GM19324 (cell line): ENCODE measurements around the gene WDR7.

Experiments
- ATAC-seq: cut with Tn5 transposase; IDR thresholded peaks from one replicate; pipeline ENCODE4 v1.9.1; 2021; ENCODE audit warnings: mild to moderate bottlenecking, moderate library complexity; ENCODE audit not compliant: unreplicated experiment, low FRiP score

The WDR7 gene

DNA sequence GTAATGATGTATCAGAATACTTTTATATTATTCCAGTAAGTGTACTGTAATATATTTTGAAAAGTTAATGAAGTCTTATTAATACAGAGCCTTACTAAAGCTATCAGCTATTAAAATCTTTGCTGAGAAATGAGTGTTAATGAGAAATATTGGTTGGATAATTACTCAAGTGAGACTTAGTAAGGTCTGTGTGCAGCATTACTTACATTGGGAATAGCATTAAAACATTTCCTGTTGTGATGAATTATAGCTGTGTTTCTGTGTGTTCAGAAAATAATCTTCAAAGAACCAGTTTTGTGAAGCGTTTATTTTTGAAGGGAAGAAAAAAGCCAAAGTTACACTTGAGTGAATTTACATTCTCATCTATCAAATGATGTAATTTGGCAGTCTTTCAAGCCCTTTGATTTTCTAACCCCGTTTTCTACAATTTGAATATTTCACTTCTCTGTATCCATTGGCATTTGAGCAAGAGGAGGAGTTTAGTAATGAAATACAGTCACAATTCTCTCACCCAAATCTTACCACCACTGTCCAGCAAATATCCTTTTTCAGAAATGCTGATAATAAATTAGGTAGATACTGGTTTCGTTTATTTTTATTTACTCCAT, 372.2 kb downstream of the WDR7 start:
- no peak for ATAC-seq

DNA sequence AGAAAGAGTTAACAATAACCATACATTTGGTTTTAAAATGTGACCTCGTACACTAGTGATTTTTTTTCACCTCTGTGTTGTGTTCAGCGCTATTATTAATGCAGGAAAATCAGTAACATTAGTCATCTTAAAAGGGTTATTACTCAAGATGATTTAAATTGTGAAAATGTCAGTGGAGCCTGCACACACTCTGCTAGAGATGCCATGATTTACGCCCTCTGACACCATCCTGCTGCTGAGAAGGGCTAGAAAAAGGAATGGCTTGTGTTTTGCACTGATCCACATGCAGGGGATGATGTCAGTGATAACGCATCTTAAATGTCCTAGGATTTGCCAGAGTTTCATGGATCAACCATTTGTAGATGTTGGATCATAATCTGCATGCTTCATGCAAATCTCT, 374.4 kb downstream of the WDR7 start:
- no peak for ATAC-seq

DNA sequence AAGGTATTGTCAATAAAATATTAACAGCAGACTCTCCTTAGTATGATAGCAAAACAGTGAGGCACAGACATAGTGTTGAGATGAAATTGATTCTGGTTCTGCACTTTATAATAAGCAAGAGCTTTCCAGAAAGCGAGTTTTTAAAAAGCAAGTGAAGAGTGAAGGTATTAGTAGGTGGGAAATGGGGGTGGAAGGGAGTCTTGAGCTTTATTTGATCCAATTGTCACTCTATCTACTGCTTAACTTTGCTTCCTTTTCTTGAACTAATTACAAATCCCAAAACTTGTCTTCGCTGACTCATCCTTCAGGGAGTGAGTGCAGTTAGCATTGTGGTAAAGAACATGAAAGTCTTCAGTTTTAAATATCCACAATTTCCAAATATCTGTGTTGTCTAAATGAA, 375.2 kb downstream of the WDR7 start:
- no peak for ATAC-seq

DNA sequence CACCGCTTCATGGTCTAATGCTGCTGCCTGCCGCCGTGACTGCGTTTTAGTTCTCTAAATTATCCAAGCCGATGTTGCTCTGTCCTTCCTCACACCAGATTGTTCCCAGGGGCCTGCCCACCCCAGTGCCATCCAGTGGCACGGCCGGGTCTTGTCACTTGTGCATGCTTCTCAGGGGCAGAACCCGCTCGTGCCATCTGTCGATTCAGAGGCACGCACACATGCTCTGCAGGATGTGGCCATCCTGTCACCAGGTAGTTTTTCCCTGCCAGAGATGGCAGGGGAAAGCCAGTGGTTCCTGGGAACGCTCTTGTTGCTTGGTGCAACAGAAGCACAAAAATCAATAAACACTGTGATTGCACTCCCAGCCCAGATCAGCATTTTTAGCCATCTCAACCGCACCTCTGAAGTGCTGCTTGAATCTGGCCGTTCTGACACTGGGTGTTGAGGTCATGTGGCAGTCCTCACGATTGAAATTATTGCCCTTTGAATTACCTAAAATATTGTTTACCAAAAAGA, 376.1 kb downstream of the WDR7 start:
- no peak for ATAC-seq

DNA sequence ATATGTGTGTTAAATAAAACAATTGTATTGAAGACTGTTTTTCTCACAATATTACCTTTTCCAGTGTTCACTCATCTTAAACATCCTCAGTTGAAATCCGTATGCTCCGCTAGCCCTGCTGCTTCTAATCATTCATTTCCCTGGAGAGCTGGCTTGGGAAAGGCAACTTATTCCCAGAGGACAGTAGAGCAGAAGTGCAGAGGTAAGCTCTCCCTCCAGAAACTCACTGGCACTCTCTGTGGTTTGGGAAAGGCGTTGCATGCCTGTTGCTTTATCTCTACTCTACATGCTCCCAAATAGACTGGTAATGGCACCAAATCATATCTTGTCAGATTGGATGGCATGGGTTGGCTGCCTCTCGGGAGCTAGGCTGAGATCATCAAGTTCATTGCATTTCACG, 378.6 kb downstream of the WDR7 start:
- ATAC-seq = no peak

DNA sequence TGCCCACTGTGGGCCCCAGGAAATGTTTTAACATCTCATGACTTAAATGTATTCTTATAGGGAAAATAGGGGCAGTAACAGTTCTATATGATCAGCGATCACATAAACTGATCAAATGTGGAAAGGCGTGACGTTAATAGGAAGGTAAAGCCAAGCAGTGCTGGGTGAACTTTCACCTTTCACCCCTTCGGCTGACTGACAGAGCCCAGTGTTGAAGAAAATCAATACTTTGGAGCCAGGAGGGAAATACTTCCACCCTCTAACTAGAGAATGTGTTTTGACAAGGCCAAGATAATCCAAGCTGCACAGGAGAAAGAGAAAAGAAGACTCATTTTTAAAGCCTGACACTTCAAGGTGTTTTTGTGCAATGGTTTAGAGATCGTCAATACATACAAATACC, 379.3 kb downstream of the WDR7 start:
- no peak for ATAC-seq

DNA sequence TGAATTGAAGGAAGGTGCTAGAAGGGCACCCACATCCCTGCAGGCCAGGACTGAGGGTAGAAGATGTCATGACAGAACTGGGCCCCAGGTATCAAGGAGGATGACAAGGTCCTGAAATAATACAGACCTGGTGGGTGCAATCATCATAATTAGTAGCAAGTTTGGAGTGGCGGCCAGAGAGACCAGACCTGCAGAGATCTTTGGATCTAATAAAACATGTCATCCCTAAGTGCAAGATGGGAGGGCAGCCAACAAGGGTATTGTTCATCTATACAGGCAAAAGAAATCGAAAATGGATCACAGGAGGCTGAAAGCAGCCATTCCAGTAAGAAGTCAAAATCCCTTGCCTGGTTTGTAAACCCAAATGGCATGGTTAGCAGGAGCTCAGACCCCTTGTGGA, 384.4 kb downstream of the WDR7 start:
- no peak for ATAC-seq

DNA sequence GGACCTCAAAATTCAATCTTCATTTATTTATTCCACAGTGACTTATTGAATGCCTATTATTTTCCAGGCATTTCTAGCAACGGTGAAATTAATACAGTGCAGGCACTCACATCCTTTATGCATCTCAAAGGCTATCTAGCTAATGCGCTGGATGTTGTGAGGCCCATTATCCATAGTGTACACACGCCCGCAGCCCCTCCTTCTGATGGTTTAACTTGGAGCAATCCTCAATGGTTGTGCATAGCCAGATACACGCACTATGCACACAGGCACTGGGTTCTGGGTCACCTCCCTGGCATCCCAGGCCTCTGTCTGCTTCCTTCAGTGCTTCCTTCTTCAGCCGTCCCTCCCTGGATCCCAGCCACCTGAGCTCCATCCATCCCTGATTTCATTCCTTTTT, 387.2 kb downstream of the WDR7 start:
- ATAC-seq = no peak

DNA sequence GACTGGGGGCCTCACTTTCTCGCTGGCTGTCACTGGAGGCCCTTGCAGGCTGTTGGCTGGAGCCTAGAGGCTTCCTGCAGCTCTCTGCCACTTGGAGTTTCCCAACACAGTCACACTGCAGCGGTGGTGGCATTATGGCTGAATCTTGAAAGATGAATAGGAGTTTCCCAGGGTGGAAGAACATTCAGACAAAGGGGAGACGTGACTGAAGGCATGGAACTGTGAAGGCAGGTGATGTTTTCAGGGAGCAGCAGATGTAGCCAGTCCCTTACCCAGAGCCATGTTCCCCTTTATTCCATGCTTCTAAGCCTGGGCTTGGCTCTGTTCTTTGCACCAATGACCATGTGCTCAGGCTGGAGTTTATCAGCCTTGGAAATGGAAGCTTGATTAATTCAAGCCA, 389.0 kb downstream of the WDR7 start:
- no peak for ATAC-seq

DNA sequence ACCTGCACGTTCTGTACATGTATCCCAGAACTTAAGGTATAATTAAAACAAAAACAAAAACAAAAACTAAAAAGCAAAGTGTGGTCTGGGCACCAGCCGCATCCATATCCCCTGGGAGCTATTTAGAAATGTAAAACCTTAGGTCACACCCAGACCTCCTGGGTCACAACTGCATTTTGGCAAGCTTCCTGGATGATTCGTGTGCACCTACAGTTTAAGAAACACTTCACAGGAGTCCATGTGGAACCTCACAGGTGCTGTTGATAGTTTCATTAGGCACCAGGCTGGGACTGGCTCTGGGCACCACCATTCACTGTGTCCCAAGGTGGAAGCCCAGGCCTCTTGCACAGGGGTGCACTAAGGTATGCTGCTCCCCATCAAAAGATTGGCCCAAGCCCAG, 392.1 kb downstream of the WDR7 start:
- ATAC-seq = no peak

DNA sequence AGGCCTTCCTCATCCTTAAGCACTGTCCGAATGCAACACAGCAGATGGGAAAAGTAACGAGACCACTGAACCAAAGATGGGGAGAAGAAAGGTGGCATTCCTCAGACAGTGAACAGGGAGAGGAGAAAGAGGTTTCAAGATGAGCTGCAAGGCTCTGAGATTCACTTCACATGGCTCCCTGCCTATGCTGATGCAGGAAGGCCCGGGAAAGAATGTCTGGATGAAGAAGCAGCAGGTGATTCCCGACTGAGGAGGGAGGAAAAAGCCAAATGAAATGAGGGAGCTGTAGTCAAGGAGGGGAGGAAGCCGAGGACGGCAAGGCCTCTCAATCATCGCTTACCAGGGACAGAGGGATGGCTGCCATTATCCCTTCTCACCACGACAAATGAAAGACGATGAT, 397.2 kb downstream of the WDR7 start:
- no peak for ATAC-seq

DNA sequence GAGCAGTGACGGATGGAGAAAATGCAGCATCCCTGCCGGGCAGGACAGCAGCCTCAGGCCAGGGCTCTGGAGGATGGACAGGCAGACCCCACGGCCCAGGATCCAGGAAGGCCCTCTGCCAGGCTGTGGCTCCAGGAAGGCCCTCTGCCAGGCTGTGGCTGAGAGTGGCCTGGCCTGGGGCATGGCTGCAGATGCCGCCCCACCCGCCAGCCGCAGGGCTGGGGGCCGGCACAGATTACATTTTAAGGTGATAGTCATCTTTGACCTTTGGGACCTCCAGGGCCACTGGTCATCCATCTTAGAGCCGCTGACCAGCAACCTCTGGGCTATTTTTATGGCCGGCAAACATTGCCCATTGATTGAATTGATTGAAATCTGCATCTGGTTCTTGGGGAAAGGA, 397.7 kb downstream of the WDR7 start:
- no peak for ATAC-seq

DNA sequence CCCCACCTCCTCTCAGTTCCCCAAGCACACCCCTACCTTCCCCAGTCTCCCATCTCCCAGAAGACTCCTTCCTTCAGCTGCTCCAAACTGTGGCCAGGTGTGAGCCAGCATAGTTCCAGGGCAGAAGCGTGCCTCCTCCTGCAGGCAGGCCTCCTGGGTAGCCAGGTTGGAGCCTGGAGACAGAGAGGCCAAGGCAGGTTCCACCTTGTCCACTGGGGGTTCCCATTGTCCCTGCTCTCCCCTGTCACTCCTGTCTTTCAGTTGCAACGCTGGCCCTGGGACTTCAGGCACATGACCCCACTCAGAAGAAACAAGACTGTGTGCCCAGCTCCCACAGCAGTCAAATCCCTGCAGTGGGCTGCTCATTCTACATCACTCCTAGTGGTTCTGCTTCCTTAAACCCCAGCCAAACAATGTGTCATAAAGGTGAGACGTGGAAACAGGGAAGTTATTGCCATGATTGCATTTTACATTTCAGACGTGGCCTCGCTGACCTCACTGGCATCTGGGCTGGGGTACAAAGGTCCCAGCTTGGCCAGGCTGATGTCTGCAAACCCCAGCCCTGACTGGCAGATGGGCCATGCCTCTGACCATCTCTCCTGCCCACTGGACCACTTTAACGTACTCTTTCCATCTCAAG, 399.3 kb downstream of the WDR7 start:
- ATAC-seq = no peak

DNA sequence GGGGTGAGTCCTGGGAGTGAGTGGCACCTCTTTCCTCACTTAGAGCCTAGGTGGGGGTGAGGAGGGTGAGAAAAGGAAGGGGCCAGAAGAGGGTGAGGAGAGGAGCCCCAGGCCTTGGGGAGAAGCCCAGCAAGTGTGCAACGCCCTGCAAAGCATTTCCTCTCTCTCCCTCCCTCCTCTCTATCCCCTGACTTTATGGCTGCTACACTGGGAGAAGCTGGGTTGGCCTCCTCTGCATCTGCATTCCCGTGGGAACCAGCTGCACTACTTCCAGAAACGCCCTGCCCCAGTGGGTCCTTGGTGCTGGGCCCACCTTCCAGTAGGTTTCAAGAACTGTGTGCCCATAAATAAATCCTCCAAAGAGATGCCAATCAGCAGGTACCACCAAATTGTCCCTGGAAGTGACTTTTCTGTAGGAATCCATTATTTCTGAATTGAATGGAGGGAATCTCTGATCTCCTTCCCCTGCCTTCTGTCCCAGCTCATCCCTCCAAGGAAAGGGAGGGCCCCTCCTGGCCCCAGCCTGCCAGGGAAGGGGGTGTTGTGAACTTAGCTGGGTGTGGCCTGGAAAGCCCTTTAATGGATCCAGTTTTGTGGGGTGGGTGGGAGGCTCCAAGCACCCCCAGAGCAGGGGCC, 400.0 kb downstream of the WDR7 start:
- ATAC-seq = no peak

DNA sequence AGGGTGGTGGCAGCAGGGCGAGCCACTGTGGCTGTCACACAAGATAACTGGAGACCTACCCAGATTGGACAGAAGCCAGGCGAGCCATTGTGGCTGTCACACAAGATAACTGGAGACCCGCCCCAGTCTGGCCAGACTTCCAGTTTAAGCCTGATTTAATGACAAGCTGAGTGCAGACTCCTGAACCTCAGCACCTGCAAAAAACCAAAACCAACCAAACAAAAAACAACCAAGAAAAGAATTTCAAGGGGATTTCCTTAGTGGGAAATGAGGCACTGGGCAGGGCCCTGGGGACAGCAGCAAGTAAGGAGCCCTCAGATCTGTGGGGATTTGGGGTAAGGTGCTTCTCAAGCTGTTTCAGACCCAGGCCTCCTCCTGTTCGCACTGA, 400.5 kb downstream of the WDR7 start:
- ATAC-seq = no peak

DNA sequence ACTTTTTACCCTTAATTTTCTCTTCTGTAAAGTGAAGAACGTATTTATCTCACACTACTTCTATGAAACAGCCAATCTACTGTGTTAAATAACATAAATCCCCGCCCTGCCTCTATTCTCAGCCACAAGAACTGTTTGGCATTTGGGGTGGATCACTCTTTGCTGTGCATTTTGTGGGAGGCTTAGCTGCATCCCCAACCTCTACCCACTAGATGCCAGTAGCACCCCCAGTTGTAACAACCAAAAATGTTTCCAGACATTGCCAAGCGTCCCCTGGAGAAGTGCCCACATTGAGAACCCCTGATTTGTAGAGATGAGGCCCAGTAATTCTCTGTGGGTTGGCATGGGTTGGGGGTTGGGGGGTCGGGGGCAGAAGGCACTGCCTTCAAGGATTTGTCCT, 401.0 kb downstream of the WDR7 start:
- ATAC-seq = no peak

DNA sequence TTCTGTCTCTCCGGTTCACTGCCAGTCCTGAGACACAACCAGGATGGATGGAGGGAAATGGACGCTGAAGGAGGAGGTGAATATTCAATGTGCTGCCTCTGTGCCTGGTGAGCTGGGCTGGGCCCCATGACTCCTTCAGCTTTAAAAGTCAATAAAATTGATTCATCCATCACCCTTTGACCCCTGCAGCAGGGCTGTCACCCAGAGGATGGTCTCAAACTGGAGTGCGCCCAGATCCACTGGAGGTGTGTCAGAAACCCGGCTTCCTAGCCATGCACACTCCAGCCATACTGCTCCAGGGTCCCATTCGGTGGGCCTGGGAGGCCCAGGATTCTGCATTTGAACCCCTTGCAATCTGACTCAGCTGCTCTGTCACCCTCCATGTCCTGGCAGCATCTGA, 401.6 kb downstream of the WDR7 start:
- ATAC-seq = no peak

DNA sequence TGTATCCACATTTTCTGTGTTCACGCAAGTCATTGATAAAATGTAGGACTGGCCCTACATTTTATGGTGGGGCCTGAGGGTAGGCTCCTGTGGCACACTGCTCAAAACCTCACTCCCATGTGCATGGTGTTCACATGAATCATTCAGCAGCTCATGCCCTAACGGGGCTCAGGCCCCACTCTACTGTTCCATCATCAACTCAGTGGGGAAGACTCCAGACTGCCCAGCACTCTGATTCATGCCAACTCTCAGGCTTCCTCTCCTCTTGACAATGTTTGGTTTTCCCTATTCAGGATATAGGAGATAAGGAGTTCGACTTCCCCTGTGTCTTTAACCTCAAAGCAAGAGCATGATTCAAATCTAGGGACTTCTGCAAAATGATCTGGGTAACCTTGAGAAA, 403.7 kb downstream of the WDR7 start:
- no peak for ATAC-seq

DNA sequence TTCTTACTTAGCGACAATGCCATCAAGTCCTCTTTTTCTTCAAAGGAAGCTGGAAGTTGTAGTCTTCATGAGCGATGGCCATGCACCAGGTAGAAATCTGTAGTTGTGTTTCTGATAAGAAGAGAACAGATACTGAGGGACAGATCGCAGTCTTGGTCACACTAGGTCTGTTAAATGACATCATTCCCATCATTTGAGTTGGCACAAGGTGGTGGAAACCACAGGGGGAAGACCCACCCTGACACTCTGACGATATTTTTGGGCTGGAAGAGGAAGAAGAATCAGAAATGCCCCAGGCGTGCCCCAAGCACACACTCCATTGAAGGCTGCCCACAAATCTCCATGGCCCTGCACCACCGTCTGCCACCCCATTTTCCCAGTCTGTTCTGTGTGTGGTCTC, 406.7 kb downstream of the WDR7 start:
- ATAC-seq = no peak

DNA sequence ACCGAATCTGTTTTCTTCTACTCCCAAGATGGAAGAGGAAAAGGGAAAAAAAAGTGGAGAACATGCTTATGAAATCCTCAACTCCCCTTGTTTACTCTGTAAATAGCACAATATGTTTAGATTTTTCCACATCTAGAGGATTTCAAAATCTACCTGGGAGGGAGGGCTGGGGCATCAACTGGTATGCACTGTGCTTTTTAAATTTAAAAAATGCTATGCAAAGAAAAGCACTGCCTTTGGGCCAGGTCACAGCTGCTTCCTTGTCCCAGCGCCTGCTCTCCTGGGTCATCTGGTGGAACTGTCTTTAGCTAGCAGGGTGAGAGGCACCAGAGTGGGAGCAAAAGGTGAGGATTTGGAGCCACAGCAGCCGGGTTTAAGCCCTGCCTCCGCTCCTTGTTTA, 407.6 kb downstream of the WDR7 start:
- ATAC-seq = no peak

DNA sequence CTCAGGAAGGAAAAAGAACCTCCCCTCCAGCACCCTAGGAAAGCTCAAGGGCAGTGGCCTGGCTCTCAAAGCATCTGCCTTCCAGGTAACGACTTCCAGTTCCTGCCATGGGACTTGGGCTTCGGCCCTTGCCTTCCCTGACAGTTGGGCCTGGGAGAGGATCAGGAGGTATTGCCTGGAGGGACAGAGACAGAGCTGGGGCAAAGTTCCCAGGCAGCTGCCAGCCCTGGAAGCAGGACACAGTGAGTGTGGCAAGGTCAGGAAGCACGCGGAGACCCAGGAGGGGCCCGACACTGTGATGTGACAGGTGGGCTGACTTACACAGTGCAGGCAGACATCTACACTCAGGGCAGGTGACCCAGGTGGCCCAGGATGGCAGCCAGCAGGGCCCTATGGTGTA, 408.2 kb downstream of the WDR7 start:
- no peak for ATAC-seq

DNA sequence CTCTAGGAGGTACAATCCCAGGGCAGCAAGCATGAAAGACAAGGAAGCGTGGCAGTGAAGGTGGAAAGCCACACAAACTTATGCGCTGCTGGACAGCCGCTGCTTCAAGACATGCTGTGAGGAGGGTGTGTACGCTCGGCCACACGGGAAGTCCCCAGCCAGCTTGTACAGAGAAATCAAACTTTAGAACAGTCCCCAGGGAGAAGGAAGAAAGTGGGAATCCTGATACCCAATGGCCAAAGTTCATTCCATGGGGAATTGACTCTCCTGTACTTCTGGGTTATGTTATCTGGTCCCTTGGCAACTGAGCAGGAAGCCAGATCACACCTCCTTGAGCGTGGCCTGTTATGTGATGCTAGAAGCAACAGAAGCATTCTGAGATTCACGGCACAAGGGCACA, 409.7 kb downstream of the WDR7 start:
- no peak for ATAC-seq
